K562 (cell line): ENCODE data around the gene TP53TG5. TPM values are rescaled to one million over a fixed set of nuclear protein-coding genes. Genes with fewer than 3 reads are reported as not detected.

ENCODE experiments used
- BACH1 ChIP-seq: fragments of 200-800 bp; sonication (Bioruptor generic); IDR thresholded peaks from 2 replicates; pipeline ENCODE4 v1.6.1; 2016; ENCODE audit warnings: missing genetic modification characterization, missing compliant biosample characterization
- COPS2 ChIP-seq: fragments of 450-650 bp; conservative IDR thresholded peaks from 2 replicates; pipeline ENCODE4 v1.6.1; 2016; ENCODE audit warnings: mild to moderate bottlenecking, moderate library complexity
- EGR1 ChIP-seq: fragments of 450-650 bp; conservative IDR thresholded peaks from 2 replicates; pipeline ENCODE4 v1.6.1; 2017; ENCODE audit warnings: mild to moderate bottlenecking
- FOXA3 ChIP-seq, 2 experiments: fragments of 450-650 bp in 1 of 2; sonication (generic) in 1 of 2; formaldehyde crosslinking; IDR thresholded peaks in 1 of 2; conservative IDR thresholded peaks in 1 of 2; 2 replicates each; pipeline versions ENCODE4 v1.4.0 to v1.8.0; 2020 to 2022; ENCODE audit warnings: mild to moderate bottlenecking in 2 of 2, missing genetic modification reagents in 1 of 2
- GABPB1 ChIP-seq: sonication (generic); formaldehyde crosslinking; IDR thresholded peaks from 2 replicates; pipeline ENCODE4 v1.8.0; 2022; ENCODE audit warnings: mild to moderate bottlenecking, missing genetic modification reagents
- GTF2F1 ChIP-seq: IDR thresholded peaks from 2 replicates; pipeline ENCODE4 v1.6.1; 2011; ENCODE audit warnings: low read depth, low read length, improper control_type of control experiment
- MAFF ChIP-seq: IDR thresholded peaks from 2 replicates; pipeline ENCODE4 v1.6.1; 2012; ENCODE audit warnings: low read length, improper control_type of control experiment
- MAZ ChIP-seq, 2 experiments: fragments of 450-650 bp in 1 of 2; sonication (generic) in 1 of 2; formaldehyde crosslinking; IDR thresholded peaks in 1 of 2; conservative IDR thresholded peaks in 1 of 2; 2 replicates each; pipeline versions ENCODE4 v1.4.0 to v1.5.0; 2020; ENCODE audit warnings: mild to moderate bottlenecking in 1 of 2, missing genetic modification reagents in 1 of 2
- MXI1 ChIP-seq: IDR thresholded peaks from 2 replicates; pipeline ENCODE4 v1.6.1; 2011; ENCODE audit warnings: low read depth, mild to moderate bottlenecking, improper control_type of control experiment, low read length
- PCBP2 ChIP-seq: fragments of 200-400 bp; formaldehyde crosslinking; IDR thresholded peaks from 2 replicates; pipeline ENCODE4 v1.6.1; 2018; ENCODE audit warnings: low read length, low read depth, mild to moderate bottlenecking, moderate library complexity; ENCODE audit not compliant: poor library complexity, severe bottlenecking
- RAD51 ChIP-seq: fragments of 450-650 bp; IDR thresholded peaks from 2 replicates; pipeline ENCODE4 v1.7.1; 2016; ENCODE audit warnings: low read depth, mild to moderate bottlenecking, borderline replicate concordance
- RUNX1 ChIP-seq: sonication (generic); IDR thresholded peaks from 2 replicates; pipeline ENCODE4 v1.6.1; 2016; ENCODE audit warnings: antibody characterized with exemption, low read depth
- SREBF2 ChIP-seq: sonication (generic); formaldehyde crosslinking; IDR thresholded peaks from 2 replicates; pipeline ENCODE4 v1.4.0; 2020; ENCODE audit warnings: mild to moderate bottlenecking, missing genetic modification reagents
- TAL1 ChIP-seq: fragments of 450-650 bp; IDR thresholded peaks from 2 replicates; pipeline ENCODE4 v1.6.1; 2016; ENCODE audit warnings: mild to moderate bottlenecking
- TCF3 ChIP-seq: sonication (generic); formaldehyde crosslinking; IDR thresholded peaks from 2 replicates; pipeline ENCODE4 v1.4.0; 2020; ENCODE audit warnings: mild to moderate bottlenecking, missing genetic modification reagents
- TEAD2 ChIP-seq: fragments of 450-650 bp; IDR thresholded peaks from 2 replicates; pipeline ENCODE4 v1.6.1; 2016; ENCODE audit warnings: missing genetic modification characterization, control low read depth, missing compliant biosample characterization
- ZBED1 ChIP-seq: IDR thresholded peaks from 2 replicates; pipeline ENCODE4 v1.6.1; 2014
- ZNF140 ChIP-seq: fragments of 250-450 bp; sonication (Bioruptor Pico); IDR thresholded peaks from 2 replicates; pipeline ENCODE4 v1.8.0; 2021; ENCODE audit warnings: moderate library complexity, mild to moderate bottlenecking, inconsistent platforms
- ZNF3 ChIP-seq: fragments of 250-450 bp; sonication (Bioruptor Pico); IDR thresholded peaks from 2 replicates; pipeline ENCODE4 v1.5.0; 2021; ENCODE audit warnings: mild to moderate bottlenecking, moderate library complexity
- ZNF785 ChIP-seq: fragments of 250-450 bp; sonication (Bioruptor Pico); IDR thresholded peaks from 2 replicates; pipeline ENCODE4 v1.4.0; 2020; ENCODE audit warnings: mild to moderate bottlenecking
- polyA plus RNA-seq, 8 experiments: library from polyadenylated mRNA; depleted of rRNA in 4 of 8; stranded (reverse) in 5 of 8; unstranded in 3 of 8; fragments of >200 nt; fragmentation: Nextera tagmentation in 2 of 8; fragmentation: Illumina TruSeq in 1 of 8; extraction: Ambion mirVana in 2 of 8; extraction: Trizol in 1 of 8; gene quantifications; 2 replicates each; pipeline versions ENCODE4 v1.2.1 to v1.2.3, GENCODE V29; 2011 to 2014; ENCODE audit warnings: inconsistent platforms in 1 of 8, missing spikeins in 1 of 8
- total RNA-seq, 7 experiments: library from RNA; depleted of rRNA in 6 of 7; stranded (reverse); fragments of >200 nt in 6 of 7; fragmentation: Illumina TruSeq in 2 of 7; extraction: Trizol in 2 of 7; gene quantifications; 2 replicates each; pipeline versions ENCODE4 v1.2.1 to v1.2.3, GENCODE V29; 2011 to 2021; ENCODE audit warnings: low replicate concordance in 1 of 7
- TF ChIP-seq, protein P1 (sequence below): sonication (generic); formaldehyde crosslinking; IDR thresholded peaks from 2 replicates; pipeline ENCODE4 v1.9.0; 2022; ENCODE audit warnings: mild to moderate bottlenecking, missing genetic modification reagents
- TF ChIP-seq, protein P2 (sequence below), 2 experiments: IDR thresholded peaks; 2 replicates each; pipeline ENCODE4 v1.6.1; 2011; ENCODE audit warnings: borderline replicate concordance in 1 of 2, control low read depth in 1 of 2, low read depth in 1 of 2, low read length in 1 of 2, mild to moderate bottlenecking in 1 of 2, mixed read lengths in 1 of 2, moderate library complexity in 1 of 2; ENCODE audit not compliant: insufficient read depth in 1 of 2, insufficient read length in 1 of 2, poor library complexity in 1 of 2, severe bottlenecking in 1 of 2; ENCODE audit errors: extremely low read depth in 1 of 2
- TF ChIP-seq, protein P3 (sequence below): fragments of 450-650 bp; IDR thresholded peaks from 2 replicates; pipeline ENCODE4 v1.7.1; 2018; ENCODE audit warnings: mild to moderate bottlenecking, low read depth; ENCODE audit not compliant: partially characterized antibody
- TF ChIP-seq, protein P4 (sequence below): fragments of 450-650 bp; IDR thresholded peaks from 2 replicates; pipeline ENCODE4 v1.6.1; 2016; ENCODE audit warnings: antibody characterized with exemption

TP53TG5 gene
- total and polyA plus RNA-seq, 9 of the 15 experiments (the other 6 are each of a cell fraction or from before 2014, with no cell fraction given), result 0.04 to 0.05 (median 0.04) TPM; not detected in 6

DNA sequence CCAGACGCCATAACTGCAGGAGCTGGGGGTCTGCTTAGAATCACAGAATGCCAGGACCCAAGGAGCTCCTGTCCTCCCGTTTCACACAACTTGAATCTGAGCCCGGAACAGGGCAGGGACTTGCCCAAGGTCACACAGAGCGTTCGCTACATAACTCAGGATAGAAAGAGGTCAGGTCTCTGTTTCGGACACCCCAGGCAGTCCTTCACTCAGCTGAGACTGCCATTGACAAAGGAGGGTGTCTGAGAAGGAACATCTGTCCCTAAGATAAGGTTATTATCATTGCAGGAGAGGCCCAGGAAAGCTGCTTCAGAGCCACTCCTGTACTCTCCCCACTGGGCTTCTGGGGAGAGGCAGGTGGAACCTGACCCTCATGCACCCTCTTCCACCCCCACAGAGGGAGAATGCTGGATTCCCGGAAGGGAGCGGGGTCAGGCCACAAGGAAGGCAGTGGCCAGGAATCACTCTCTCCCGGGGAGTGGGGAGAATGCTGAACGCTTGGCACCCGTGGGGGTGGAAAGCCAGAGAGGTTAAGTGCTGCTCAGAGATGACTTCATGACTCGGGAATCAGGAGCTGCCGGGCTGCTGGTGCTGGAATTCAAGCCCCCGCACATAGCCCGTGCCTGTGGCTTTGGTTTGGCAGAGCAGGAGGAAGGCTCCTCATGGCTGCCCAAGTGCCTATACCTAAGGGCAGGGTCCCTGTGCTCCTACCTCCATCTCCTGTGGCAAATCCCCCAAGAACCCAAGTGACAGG is 40.6 kb downstream of the TP53TG5 start (continued):
- TF ChIP-seq PCBP2 (no peak), GTF2F1 (no peak), TAL1 (peak; percentile 83), COPS2 (no peak), FOXA3 (CRISPR knock-in tag; conservative IDR thresholded peaks at IDR 0.05 in 1 of 2, IDR thresholded peaks at IDR 0.05 in 1 of 2) (no peak), EGR1 (peak; percentile 82), TCF3 (CRISPR knock-in tag) (peak; percentile 91), SREBF2 (CRISPR knock-in tag) (no peak), ZNF140 (CRISPR knock-in tag) (no peak), RUNX1 (no peak), ZNF3 (CRISPR knock-in tag) (no peak), MAZ (CRISPR knock-in tag; conservative IDR thresholded peaks at IDR 0.05 in 1 of 2, IDR thresholded peaks at IDR 0.05 in 1 of 2) (no peak; a peak in 1 of 4 replicates), MAFF (no peak), TEAD2 (tag) (no peak), MXI1 (no peak), ZBED1 (no peak), ZNF785 (CRISPR knock-in tag) (no peak), GABPB1 (no peak), BACH1 (tag) (no peak), RAD51 (no peak)
- TF ChIP-seq, protein P1, sequence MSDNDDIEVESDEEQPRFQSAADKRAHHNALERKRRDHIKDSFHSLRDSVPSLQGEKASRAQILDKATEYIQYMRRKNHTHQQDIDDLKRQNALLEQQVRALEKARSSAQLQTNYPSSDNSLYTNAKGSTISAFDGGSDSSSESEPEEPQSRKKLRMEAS (CRISPR knock-in tag), result no peak
- TF ChIP-seq, protein P2, sequence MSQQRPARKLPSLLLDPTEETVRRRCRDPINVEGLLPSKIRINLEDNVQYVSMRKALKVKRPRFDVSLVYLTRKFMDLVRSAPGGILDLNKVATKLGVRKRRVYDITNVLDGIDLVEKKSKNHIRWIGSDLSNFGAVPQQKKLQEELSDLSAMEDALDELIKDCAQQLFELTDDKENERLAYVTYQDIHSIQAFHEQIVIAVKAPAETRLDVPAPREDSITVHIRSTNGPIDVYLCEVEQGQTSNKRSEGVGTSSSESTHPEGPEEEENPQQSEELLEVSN (IDR thresholded peaks at IDR 0.05; ENCODE audit: borderline replicate concordance in 1 of 2, extremely low read depth in 1 of 2, insufficient read depth in 1 of 2, insufficient read length in 1 of 2, low read depth in 1 of 2, low read length in 1 of 2, poor library complexity in 1 of 2, severe bottlenecking in 1 of 2), result no peak
- TF ChIP-seq, protein P3, sequence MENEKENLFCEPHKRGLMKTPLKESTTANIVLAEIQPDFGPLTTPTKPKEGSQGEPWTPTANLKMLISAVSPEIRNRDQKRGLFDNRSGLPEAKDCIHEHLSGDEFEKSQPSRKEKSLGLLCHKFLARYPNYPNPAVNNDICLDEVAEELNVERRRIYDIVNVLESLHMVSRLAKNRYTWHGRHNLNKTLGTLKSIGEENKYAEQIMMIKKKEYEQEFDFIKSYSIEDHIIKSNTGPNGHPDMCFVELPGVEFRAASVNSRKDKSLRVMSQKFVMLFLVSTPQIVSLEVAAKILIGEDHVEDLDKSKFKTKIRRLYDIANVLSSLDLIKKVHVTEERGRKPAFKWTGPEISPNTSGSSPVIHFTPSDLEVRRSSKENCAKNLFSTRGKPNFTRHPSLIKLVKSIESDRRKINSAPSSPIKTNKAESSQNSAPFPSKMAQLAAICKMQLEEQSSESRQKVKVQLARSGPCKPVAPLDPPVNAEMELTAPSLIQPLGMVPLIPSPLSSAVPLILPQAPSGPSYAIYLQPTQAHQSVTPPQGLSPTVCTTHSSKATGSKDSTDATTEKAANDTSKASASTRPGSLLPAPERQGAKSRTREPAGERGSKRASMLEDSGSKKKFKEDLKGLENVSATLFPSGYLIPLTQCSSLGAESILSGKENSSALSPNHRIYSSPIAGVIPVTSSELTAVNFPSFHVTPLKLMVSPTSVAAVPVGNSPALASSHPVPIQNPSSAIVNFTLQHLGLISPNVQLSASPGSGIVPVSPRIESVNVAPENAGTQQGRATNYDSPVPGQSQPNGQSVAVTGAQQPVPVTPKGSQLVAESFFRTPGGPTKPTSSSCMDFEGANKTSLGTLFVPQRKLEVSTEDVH, result no peak
- TF ChIP-seq, protein P4, sequence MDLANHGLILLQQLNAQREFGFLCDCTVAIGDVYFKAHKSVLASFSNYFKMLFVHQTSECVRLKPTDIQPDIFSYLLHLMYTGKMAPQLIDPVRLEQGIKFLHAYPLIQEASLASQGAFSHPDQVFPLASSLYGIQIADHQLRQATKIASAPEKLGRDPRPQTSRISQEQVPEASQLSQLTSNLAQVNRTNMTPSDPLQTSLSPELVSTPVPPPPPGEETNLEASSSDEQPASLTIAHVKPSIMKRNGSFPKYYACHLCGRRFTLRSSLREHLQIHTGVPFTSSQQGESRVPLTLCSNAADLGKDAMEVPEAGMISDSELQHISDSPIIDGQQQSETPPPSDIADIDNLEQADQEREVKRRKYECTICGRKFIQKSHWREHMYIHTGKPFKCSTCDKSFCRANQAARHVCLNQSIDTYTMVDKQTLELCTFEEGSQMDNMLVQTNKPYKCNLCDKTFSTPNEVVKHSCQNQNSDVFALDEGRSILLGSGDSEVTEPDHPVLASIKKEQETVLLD, result peak; percentile 83; the same call in 1 of the 2 replicates
